ENCODE results near the gene WNT2B. TPM values are rescaled to one million over a fixed set of nuclear protein-coding genes. Genes with fewer than 3 reads are reported as not detected.

The WNT2B gene
- total and polyA plus RNA-seq, 9 of the 15 experiments (the other 6 are each of a cell fraction or from before 2014, with no cell fraction given), result 0.02 to 0.06 (median 0.04) TPM; not detected in 3

DNA sequence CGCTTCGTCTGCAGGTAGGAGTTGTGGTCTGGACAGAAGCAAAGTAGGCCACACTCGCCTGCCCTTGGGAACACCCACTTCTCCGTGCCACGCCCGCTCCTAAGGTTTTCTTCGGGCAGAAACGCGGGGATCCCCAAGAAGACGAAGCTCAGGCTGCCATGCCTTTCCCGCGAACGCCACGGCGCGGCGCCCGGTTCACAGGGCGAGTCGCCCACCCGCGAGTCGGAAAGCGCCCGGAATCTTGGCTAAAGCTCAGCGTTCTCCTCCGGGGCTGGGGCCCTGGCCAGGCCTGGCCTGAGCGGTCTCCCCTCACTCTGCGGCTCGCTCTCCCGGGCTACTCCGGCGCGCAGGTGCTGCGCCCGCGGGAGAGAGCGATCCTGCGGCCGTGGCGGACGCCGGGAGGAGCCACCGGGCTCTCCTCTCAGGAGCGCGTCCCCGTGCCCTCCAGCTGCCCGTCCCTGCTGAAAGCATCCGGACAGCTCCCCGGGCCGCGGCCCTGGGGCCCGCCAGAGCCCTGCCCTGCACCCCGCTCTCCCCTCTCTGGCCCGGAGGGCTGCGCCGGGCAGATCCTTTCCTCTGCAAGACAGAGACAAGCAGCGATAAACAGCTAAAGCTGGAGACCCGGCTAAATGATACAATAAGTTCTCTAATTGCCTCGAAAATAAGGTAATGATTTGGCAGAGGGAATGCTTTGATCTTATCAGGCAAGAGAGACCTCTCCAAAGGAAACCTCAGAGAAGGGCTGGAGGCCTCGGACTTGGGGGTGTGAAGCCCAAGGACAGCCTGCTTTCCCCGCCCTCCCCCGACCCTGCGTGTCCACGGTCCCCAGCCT, 6.7 kb upstream of the WNT2B start (continued):
- TF ChIP-seq, protein P1, sequence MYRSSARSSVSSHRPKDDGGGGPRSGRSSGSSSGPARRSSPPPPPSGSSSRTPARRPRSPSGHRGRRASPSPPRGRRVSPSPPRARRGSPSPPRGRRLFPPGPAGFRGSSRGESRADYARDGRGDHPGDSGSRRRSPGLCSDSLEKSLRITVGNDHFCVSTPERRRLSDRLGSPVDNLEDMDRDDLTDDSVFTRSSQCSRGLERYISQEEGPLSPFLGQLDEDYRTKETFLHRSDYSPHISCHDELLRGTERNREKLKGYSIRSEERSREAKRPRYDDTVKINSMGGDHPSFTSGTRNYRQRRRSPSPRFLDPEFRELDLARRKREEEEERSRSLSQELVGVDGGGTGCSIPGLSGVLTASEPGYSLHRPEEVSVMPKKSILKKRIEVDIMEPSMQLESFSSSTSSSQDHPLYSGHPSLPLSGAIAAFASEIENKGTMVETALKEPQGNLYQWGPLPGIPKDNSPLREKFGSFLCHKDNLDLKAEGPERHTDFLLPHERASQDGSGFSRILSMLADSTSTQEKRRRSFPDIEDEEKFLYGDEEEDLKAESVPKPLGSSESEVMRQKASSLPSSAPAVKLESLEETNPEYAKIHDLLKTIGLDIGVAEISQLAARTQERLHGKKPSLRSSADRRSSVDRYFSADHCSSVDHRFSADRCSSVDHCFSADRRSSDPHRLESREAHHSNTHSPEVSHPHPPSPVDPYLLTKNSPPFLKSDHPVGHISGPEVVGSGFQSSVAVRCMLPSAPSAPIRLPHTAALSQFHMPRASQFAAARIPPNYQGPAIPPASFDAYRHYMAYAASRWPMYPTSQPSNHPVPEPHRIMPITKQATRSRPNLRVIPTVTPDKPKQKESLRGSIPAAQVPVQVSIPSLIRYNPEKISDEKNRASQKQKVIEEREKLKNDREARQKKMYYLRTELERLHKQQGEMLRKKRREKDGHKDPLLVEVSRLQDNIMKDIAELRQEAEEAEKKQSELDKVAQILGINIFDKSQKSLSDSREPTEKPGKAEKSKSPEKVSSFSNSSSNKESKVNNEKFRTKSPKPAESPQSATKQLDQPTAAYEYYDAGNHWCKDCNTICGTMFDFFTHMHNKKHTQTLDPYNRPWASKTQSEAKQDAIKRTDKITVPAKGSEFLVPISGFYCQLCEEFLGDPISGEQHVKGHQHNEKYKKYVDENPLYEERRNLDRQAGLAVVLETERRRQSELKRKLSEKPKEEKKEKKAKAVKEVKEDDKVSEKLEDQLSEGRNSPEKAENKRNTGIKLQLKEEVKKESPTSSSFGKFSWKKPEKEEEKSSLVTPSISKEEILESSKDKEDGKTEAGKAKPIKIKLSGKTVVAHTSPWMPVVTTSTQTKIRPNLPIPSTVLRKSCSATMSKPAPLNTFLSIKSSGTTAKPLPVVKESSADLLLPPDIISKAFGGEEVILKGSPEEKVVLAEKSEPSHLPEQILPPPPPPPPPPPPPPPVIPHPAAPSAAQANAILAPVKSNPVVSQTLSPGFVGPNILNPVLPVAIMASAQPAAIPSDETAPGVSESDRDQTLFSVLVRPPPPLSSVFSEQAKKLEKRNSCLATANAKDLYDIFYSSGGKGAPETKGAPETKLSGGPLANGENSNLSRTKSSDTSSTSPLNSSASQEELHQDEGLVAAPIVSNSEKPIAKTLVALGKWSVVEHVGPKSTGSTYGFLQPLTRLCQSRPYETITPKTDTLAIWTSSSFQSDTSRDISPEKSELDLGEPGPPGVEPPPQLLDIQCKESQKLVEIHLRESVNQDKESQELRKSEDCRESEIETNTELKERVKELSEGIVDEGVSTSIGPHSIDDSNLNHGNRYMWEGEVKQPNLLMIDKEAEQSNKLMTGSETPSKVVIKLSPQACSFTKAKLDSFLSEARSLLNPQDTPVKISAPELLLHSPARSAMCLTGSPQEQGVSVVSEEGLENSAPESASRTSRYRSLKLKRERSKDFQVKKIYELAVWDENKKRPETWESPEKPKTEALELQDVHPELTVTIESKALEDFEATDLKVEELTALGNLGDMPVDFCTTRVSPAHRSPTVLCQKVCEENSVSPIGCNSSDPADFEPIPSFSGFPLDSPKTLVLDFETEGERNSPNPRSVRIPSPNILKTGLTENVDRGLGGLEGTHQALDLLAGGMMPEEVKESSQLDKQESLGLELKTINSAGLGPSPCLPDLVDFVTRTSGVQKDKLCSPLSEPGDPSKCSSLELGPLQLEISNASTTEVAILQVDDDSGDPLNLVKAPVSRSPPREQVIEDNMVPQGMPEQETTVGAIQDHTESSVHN (IDR thresholded peaks at IDR 0.05; ENCODE audit: borderline replicate concordance in 1 of 2, low read depth in 1 of 2), result no peak
- no peak for TF ChIP-seq RBM39 (optimal IDR thresholded peaks at IDR 0.05; ENCODE audit: low read depth, low read length)
- TF ChIP-seq ATF1 (CRISPR knock-in tag; IDR thresholded peaks at IDR 0.05), result no peak
- no peak for TF ChIP-seq ATF1 (tag; IDR thresholded peaks at IDR 0.05)
- TF ChIP-seq, protein P2, sequence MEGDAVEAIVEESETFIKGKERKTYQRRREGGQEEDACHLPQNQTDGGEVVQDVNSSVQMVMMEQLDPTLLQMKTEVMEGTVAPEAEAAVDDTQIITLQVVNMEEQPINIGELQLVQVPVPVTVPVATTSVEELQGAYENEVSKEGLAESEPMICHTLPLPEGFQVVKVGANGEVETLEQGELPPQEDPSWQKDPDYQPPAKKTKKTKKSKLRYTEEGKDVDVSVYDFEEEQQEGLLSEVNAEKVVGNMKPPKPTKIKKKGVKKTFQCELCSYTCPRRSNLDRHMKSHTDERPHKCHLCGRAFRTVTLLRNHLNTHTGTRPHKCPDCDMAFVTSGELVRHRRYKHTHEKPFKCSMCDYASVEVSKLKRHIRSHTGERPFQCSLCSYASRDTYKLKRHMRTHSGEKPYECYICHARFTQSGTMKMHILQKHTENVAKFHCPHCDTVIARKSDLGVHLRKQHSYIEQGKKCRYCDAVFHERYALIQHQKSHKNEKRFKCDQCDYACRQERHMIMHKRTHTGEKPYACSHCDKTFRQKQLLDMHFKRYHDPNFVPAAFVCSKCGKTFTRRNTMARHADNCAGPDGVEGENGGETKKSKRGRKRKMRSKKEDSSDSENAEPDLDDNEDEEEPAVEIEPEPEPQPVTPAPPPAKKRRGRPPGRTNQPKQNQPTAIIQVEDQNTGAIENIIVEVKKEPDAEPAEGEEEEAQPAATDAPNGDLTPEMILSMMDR (IDR thresholded peaks at IDR 0.05 in 2 of 3, conservative IDR thresholded peaks at IDR 0.05 in 1 of 3; ENCODE audit: insufficient read depth in 2 of 3, low read depth in 1 of 3, low read length in 3 of 3), result peak; percentile 68 to 76 (median 76)
- no peak for TF ChIP-seq ZNF165 (CRISPR knock-in tag; IDR thresholded peaks at IDR 0.05; ENCODE audit: borderline replicate concordance)
- TF ChIP-seq ZNF133 (CRISPR knock-in tag; IDR thresholded peaks at IDR 0.05), result no peak
- 0 out of 2 replicates have a peak, but pooled peaks have one; percentile 33 for TF ChIP-seq ESRRA (IDR thresholded peaks at IDR 0.05; ENCODE audit: borderline replicate concordance, low read depth)
- TF ChIP-seq ZBTB34 (CRISPR knock-in tag; IDR thresholded peaks at IDR 0.05), result no peak
- TF ChIP-seq SAP30 (IDR thresholded peaks at IDR 0.05; ENCODE audit: borderline replicate concordance, insufficient read depth, low read depth, low read length, poor library complexity, severe bottlenecking), result no peak
- peak; percentile 32 to 36; a peak in 3 of 4 replicates for TF ChIP-seq MAZ (CRISPR knock-in tag; conservative IDR thresholded peaks at IDR 0.05 in 1 of 2, IDR thresholded peaks at IDR 0.05 in 1 of 2)
- TF ChIP-seq, protein P3, sequence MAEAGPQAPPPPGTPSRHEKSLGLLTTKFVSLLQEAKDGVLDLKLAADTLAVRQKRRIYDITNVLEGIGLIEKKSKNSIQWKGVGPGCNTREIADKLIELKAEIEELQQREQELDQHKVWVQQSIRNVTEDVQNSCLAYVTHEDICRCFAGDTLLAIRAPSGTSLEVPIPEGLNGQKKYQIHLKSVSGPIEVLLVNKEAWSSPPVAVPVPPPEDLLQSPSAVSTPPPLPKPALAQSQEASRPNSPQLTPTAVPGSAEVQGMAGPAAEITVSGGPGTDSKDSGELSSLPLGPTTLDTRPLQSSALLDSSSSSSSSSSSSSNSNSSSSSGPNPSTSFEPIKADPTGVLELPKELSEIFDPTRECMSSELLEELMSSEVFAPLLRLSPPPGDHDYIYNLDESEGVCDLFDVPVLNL (CRISPR knock-in tag; IDR thresholded peaks at IDR 0.05; ENCODE audit: low read depth), result no peak
- TF ChIP-seq SMAD2 (IDR thresholded peaks at IDR 0.05; ENCODE audit: low read depth, low read length), result no peak

All from K562 (cell line).